ENCODE results near the gene MYO3B. TPM values are rescaled to one million over a fixed set of nuclear protein-coding genes. Genes with fewer than 3 reads are reported as not detected.
"Not testable (repeated sequence)": the region's sequence is repeated elsewhere in the genome, so short reads cannot be mapped to it uniquely, and the experiment has no call there.

Gene MYO3B
- total RNA-seq, 1 experiment from 2014 or later = 0.10 TPM

DNA sequence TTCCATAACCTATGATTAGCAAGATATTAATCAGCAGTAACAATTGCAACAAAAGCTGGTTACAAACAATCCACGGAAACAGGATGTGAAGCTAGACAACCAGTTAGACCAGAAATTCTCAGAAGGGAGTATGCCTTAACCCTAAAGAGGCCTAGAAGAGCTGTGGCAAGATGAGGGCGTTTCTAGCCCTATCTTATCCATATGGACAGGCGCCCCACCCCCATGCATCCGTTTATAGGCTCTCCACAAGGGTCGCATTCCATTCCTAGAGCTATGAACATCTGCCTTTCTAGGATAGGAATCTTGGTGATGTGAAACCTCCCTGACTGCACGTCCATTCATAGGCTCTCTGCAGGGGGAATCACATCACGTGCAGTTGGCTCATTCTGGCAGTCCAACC lies 441.0 kb downstream of the MYO3B start:
- DNase-seq (ENCODE audit: low spot score) = not testable (repeated sequence)

DNA sequence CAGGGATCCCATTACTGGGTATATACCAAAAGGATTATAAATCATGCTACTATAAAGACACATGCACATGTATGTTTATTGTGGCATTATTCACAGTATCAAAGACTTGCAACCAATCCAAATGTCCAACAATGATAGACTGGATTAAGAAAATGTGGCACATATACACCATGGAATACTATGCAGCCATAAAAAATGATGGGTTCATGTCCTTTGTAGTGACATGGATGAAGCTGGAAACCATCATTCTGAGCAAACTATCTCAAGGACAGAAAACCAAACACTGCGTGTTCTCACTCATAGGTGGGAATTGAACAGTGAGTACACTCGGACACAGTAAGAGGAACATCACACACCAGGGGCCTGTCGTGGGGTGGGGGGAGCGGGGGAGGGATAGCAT lies 457.1 kb downstream of the MYO3B start:
- not testable (repeated sequence) for DNase-seq (ENCODE audit: low spot score)

DNA sequence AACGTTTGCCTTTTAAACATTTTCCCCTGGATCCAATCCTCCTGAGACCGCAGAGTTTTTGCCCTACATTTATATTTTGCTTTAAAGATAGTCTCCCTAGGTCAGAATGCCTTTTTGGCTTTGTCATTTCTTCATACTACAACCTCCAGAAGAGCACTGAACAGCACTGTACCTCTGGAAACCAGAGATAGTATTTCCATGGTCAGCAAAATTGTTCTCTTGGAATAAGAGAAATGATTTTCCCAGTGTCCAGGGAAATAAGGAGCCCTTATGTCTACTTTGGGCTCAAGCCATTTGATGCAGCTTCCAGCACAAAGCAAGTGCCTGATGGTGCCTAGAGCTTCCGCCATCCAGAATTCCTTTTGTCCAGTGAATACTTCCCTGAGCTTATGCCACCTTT lies 461.7 kb downstream of the MYO3B start:
- no peak for DNase-seq (ENCODE audit: low spot score)

DNA sequence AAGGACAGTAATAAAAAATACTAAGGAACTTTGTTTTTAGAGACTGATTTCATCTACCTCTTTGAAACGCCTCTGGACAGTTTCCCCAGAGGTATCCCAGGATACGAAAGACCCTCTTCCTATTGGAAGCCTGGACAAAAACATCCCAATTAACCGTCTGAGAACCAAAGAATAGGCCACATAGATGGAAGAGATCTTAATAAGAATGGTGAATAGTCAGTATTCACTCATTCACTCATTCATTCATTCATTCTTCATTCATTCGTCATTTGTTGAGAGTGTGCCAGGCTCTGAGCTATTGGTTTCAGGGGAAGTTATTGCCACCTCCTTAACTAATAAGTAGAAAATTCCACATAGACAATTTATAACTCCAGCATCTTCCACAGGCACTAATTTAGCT lies 464.0 kb downstream of the MYO3B start:
- no peak for DNase-seq (ENCODE audit: low spot score)

DNA sequence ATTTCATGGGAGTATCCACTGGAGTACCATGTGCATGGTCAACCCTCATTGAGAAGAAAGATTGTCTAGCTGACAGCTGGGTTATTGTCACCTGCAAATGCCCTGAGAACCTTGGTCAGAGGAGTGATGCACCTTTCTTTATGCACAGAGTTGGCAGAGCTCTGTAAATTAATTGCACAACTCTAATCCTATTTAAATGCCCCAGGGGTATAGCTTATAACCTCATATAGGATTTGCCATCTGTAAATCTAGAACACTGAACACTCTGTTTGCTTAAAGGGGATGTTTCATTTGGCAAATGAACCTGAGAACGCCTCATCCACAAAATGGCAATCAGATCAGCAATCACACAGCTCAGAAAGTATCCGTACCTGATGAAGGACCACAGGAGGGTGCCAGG lies 465.4 kb downstream of the MYO3B start:
- no peak for DNase-seq (ENCODE audit: low spot score)

DNA sequence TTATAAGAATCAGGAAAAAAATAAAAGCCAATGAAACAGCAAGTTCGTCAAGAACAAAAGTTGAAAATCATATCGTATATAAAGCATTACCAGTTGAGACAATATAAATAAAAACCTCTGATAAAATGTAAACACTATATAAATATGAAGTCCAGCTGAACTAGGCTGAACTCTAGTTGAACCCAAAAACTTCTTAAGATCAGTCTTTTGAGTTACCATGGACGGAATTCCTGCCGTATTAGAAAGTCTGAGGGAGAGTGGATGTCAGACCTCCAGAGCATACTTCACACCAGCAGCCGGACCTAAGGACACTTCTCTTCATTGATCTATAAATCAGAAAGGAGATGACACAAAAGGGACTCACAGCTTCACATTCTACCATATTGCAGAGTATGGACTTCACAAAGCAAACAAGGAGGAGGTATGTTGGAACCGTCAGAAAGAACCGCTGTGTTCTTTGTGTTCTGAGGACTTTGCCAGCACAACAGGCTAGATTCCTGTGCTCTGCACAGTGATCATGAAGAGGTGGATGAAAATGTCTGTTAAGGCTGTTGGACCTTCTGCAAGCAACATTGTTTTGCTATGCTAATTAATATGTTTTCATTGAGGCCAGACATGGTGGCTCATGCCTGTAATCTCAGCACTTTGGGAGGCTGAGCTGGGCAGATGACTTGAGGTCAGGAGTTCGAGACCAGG lies 469.9 kb downstream of the MYO3B start:
- no peak for DNase-seq (ENCODE audit: low spot score)

DNA sequence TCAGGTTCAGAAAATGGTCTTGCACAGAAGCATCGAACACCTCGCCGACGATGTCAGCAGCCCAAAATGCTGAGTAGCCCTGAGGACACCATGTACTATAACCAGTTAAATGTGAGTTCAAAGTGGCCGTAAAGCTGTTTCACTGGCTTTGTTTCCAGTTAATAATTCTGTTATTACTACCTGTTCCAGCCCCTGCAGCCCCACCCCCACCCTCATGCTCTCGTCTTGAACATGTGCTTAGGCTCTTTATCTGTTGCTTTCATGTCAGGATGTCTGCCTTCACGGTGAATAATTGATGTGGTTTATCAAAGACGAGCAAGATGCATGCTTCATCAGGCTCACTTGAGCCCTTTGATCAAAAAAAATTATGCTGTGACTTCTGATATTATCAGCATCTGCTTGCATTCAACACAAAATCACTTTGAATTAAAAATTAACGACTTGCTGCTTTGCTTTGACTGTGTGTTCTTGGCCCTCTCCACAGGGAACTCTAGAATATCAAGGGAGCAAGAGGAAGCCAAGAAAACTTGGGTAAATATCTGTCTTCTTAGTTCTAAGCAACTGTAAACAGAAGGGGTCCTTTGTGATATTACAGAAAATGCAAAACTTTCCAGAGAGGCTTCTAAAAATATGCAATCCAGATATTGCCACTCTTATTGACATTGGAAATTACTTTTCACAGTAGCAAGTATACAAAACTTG lies 473.8 kb downstream of the MYO3B start:
- no peak for DNase-seq (ENCODE audit: low spot score)

DNA sequence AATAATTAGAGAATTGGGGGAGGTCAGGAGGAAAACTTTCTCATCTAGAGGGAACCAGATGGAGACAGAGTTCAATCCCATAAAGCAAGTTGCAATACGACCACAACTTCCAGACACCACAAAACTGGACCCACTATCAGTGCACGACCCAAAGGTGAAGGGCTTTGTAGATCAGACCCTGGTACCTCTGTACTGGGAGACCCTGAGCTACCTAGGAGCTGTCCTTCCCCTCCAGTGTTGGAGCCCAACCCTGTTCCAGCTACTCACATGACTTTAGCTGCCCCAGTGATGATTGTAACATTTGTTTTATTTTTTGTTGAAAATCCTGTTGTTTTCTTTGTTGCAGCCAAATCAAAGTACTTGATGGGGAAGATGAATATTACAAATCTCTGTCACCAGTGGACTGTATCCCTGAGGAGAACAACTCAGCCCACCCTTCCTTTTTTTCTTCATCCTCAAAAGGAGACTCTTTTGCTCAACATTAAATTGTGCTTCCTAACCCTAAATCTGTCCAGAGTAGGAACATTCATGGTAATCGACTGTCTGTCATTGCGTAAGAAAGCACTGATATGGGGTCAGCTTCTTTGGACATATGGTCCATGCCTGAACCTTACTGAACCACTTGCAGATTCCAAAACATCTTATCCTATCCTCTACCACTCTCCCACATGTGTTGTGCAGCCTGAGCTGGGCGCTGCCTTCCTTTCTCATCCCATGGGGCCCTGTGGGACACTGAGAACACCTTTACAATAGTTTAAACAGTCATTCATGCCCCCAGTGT lies 474.9 kb downstream of the MYO3B start:
- no peak for DNase-seq (ENCODE audit: low spot score)

DNA sequence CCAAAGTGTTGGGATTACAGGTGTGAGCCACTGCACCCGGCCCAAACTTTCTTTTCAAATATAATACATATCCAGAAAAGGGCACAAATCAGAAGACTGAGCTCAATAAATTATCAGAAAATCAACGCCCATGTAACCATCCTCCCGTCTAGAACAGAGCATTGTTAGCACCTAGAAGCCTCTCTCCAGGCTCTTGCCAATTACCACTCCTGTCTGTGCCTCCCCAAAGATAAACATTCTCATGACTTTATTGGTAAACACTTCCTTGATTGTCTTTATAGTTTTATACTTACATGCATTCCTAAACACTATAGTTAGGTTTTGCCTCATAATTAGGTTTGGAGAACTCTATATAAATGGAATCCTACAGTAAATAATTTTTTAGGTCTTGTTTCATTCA lies 478.7 kb downstream of the MYO3B start:
- no peak for DNase-seq (ENCODE audit: low spot score)

DNA sequence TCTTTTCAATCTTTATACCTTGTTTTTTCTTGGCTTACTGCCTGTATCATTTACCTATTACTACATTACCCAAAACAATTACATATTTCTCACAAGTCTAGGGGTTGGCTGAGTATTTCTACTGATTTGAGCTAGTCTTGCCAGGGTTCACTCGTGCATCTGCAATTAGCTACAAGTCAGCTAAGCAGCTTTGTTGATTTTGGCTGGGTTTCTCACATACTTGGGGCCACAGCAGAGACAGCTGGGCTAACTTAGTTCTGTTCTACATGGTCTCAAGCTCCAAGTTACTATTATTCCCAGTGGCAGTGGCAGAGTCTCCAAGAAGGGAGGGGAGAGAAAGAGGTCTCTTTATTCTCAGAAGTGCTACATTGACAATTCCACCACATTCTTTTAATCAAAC lies 482.5 kb downstream of the MYO3B start:
- DNase-seq (ENCODE audit: low spot score) = peak; percentile 23

DNA sequence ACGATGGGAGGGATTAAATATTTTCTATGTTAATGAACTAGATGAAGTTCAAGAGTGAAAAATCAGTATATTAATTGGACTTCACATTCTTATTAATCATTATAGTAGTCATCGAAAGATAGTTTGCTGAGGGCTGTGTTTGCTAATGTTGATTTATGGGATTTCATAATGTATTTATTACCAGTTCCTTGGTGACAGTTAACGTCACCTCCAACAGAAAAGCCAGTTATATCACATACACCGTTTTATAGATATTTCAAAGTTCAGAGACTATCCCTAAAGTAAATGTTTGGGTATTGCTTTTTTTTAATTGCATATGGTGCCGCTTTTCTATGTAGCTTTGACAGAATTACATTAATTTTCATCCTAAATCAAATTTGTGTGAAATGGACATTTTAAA lies 487.8 kb downstream of the MYO3B start:
- DNase-seq (ENCODE audit: low spot score) = no peak

DNA sequence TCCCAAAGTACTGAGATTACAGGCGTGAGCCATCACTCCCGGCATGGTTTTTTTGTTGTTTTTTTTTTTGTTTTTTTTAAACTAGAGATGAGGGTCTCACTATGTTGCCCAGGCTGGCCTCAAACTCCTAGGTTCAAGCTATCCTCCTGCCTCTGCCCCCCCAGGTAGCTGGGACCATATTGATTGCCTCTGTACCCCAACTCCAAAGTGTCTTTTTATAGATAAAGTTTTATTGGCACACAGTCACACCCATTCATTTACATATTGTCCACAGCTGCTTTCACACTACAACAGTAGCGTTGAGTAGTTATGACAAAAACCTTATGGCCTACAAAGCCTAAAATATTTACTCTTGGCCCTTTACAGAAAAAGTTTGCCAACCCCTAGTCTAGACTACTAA lies 492.0 kb downstream of the MYO3B start:
- DNase-seq (ENCODE audit: low spot score) = no peak

DNA sequence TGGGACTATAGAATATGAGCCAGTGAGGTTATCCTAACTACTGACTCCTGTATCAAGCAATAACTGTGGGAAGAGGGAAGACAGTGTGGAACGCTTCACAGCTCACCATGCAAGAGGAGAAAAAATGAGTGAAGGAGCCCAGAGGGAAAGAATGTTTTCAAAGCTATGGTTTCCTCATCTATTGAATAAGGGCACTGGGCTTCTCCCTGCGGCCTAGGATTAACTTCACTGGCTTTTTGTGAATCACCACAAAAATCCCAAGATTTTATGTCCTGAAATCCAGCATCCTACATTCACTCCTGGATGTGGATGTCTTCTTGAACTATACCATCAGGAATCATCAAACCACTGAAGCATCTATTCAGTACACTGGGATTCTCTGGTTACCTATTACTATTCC lies 492.7 kb downstream of the MYO3B start:
- no peak for DNase-seq (ENCODE audit: low spot score)

DNA sequence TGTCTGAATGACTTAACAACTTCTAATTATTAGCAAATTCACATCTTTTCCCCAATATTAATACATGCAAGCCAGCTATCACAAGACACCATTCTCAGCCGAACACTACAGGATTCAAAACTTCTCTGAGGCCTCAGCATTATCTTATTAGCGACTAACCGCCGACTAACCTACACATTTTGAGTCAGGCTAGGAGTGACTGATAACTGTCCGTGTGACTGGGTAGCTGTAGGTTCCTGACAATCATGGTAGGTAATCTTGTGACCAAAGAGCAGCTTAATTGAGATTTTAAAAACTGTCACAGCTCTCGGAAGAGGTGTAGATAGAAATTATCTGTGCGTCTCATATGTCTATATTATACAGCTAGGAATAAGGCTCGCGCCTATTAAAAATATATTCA lies 493.1 kb downstream of the MYO3B start:
- no peak for DNase-seq (ENCODE audit: low spot score)

DNA sequence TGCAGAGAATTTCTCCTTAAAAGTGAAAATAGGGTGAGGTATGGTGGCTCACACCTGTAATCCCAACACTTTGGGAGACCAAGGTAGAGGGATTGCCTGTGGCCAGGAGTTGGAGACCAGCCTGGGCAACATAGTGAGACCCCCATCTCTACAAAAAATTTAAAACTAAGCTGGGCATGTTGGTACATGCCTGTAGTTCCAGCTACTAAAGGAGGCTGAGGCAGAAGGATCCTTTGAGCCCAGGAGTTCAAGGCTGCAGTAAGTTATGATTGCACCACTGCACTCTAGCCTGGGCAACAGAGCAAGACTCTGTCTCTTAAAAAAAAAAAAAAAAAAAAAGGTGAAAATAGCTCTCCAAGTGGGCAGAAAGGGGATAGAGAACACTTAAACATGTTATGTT lies 496.3 kb downstream of the MYO3B start:
- DNase-seq (ENCODE audit: low spot score) = not testable (repeated sequence)

DNA sequence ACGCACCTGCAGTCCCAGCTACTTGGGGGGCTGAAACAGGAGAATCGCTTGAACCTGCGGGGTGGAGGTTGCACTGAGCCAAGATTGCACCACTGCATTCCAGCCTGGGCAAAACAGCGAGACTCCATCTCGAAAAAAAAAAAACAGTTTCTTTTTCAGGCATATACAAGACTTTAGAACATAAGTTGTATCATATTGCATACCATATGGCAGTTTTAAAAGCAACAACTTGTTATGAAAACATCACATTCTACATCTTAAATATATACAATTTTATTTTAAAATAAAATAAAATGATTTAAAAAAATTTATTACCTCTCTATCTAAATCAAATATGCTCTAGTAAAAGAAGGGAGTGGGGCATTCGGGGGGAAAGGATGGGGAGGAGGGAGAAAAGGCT lies 497.8 kb downstream of the MYO3B start:
- no peak for DNase-seq (ENCODE audit: low spot score)

DNA sequence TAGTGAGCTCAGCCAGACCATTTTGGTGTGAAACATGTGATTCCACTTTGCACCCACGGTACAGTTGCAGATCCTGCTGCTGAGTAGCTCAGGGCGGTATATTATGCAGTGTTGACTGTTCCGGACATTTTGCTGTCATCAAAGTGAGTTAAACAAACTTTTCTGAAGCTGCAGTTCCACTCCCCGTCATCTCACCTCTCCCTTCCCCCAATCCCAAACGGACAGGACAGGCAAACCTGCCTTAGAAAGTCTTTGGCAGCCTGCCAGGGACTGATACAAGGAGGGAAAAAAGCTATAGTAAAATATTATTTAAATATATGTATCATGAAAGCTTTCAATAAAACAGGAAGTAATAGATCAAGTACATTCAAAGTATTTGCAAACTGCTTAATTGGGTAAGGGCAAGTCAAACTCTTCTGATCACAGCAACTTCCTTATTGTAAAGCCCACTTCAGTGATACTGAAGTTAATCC lies 501.7 kb downstream of the MYO3B start:
- no peak for DNase-seq (ENCODE audit: low spot score)

DNA sequence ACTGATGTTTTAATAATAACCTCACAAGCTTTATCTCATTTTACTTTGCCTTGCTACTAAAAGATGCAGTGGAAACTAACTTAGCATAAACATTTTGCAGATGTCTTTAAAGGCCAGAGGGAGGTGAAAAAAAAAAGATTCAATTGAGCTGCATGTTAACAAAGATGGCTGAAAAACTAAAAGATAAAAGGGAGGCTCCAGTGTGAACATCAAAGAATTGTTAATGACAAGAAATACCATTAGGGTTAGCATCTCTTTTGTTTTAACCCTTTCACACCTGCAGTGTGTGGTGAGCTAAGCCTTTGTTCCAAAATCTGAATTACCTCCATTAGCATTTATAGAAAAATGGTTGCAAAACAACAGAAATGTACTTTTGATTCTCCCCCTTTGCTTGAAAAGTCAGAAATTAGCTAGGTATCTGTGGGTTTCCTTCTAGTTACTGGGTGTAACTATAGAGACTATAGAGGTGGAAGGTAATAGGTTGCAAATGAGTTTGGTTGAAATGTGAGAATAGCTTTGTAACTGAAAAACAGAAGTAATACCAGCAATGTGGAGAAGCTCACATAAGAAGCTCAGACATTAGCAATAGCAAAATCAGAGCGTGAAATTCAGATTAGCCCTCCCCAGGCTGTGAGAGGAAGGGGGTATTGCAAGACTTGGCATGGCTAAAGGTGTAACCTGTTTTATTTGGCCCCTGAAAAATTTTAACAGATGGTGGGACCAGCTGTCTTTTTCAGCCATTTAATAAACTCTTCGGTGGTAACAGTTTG lies 502.4 kb downstream of the MYO3B start:
- DNase-seq (ENCODE audit: low spot score) = no peak

DNA sequence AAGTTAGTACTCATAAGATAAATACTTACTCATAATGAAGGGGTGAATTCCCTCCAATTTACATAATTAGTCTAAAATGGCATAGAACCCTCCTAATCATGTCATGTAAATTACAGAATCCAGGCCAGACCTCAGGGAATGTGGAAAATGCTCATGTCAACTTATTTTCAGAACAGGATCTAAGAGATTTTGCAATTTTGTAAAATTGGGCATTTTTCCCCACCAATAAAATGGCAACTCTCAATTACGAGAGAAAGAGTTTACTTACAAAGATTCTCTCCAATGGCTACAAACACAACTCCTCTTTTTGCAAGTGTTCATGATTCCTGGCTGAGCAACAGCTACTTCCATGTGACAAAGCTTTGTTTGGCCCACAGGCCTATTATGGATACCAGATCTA lies 503.4 kb downstream of the MYO3B start:
- DNase-seq (ENCODE audit: low spot score) = no peak

DNA sequence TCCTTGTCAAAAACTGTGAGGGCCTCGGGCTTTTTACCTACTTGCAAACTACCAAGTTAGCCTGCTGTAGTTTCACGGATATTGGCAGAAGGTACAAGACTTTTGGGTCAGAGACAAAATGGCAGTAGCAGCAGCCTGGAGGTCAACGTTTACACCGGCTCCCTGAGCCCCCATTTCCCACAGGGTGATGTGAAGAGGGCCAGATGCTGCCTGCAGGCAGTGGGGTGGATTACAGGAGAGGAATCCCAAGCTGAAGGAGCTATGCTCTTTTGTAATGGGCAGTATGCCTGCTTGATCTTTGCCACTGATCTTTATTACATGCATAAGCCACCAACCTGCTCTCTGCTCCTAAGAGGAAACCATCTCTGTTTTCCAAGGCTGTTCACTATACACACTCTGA lies 507.6 kb downstream of the MYO3B start:
- no peak for DNase-seq (ENCODE audit: low spot score)

DNA sequence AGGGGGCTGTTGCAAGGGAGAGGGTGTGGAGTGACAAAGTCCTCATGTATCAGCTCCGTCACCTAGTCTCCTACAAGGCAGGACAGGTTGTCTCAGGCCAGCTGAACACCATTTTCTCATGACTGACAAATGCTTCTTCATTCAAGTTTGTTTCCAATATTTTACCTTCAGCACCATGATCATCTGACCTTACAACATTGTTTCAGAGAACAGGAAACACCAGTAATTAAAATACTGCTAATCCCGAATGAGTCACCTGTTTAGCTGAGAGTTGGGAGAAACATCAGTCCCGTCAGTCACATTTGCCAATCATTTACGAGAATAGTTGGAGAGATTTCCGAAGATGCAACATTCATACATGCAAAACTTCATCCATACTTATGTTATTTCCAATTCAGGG lies 511.5 kb downstream of the MYO3B start:
- DNase-seq (ENCODE audit: low spot score) = no peak

DNA sequence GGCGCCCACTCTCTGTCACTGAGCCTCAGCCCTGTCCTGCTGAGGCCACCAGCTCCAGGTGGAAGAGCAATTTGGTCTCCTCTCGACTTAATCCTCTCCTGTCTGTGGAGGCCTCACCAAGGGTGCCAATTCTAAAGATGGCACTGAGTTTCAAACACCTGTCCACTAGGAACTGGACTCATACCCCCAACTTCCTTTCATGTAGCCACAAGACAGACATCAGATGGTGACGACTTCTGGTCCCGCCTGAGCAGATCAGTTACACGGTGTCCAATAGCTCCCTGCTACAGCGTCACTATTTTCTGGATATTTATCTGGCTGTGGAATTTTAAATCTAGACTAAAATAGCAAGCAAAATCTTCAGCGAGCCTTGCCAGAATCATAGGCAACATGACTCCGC lies 512.7 kb downstream of the MYO3B start:
- no peak for DNase-seq (ENCODE audit: low spot score)

Measured in H4 (cell line).